PC-3 (cell line): ENCODE data around the gene KDF1.

ENCODE experiments used
- CTCF ChIP-seq: fragments of 300-600 bp; sonication (generic); conservative IDR thresholded peaks from 2 replicates; pipeline ENCODE4 v1.5.1; 2017; ENCODE audit warnings: antibody characterized with exemption, low read depth, mild to moderate bottlenecking, low read length
- EZH2 ChIP-seq: fragments of 300-600 bp; sonication (generic); IDR thresholded peaks from one replicate; pipeline ENCODE4 v1.6.1; 2017; ENCODE audit warnings: antibody characterized with exemption, mild to moderate bottlenecking, low read length; ENCODE audit not compliant: unreplicated experiment

DNA sequence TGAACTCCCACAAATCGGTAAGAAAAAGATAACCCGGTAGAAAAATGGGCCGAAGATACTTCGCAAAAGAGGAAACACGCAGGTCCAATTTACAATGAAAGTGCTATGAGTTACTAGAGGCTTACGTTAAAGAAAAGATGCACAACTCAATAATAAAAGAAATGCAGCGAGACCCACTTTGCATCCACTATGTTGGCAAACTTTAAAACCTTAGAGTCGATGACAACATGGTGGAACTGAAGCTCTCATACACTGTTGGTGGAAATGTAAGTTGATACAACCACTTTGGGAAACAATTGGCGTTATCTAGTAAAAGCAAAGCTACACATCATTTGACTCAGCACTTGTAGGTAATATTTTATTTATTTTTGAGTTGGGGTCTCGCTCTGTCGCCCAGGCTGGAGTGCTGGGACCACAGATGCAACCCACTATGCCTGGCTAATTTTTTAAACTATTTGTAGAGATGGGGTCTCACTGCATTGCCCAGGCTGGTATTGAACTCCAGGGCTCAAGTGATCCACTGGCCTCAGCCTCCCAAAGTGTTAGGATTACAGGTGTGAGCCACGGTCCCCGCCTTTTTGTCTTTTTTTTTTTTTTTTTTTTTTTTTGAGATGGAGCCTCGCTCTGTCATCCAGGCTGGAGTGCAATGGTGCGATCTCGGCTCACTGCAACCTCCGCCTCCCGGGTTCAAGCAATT, 59.3 kb downstream of the KDF1 start:
- no peak for TF ChIP-seq CTCF
- no peak for TF ChIP-seq EZH2
